ENCODE results near the gene DLG1.
"Not testable (repeated sequence)": the region's sequence is repeated elsewhere in the genome, so short reads cannot be mapped to it uniquely, and the experiment has no call there.

The DLG1 gene

DNA sequence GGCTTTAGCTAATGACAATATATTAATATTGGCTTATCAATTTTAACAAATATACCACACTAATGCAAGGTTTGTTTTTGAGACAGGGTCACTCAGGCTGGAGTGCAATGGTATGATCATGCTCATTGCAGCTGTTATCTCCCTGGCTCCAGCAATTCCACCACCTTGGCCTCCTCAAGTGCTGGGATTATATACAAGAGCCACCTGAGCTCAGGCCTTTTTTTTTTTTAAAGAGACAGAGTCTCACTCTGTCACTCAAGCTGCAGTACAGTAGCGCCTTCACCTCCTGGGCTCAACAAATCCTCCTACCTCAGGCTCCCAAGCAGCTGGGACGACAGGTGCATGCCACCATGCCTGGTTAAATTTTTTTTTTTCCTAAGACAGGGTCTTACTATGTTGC, 11.7 kb downstream of the DLG1 start:
- DNase-seq: no peak

DNA sequence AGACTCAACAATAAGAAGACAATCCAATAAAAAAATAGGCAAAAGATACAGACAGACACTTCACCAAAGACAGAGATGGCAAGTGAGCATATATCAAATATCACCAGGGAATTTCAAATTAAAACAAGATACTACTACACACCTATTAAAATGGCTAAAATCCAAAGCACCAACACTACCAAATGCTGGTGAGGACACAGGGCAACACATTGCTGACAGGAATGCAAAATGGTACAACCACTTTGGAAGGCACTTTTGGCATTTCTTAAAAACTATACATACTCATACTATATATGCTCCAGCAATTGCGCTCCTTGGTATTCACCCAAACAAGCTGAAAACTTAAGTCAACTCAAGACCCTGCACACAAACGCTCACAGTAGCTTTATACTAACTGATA, 12.9 kb downstream of the DLG1 start:
- no peak for DNase-seq

- no peak for DNase-seq
These were observed 15.4 kb downstream of the DLG1 start for GRCh38 chr3:197283045-197283444.

GRCh38 chr3:197281849-197282248, 16.6 kb downstream of the DLG1 start:
- no peak for DNase-seq

- no peak for DNase-seq
These were observed 18.3 kb downstream of the DLG1 start for GRCh38 chr3:197280156-197280555.

- no peak for DNase-seq
These were observed 19.5 kb downstream of the DLG1 start for GRCh38 chr3:197278933-197279332.

DNA sequence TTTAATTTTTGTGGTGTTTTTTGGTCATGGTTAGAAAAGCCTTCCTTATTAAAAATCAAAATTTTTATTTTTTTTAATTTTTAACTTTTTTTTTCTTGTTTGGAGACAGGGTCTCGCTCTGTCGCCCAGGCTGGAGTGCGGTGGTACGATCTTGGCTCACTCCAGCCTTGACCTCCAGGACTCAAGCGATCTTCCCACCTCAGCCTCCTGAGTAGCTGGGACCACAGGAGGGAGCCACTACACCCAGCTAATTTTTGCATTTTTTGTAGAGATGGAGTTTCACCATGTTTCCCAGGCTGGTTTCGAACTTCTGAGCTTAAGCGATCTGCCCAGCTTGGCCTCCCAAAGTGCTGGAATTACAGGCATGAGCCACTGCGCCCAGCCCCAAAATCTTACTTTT, 21.6 kb downstream of the DLG1 start:
- DNase-seq: not testable (repeated sequence)

GRCh38 chr3:197270558-197271317, 27.7 kb downstream of the DLG1 start:
- no peak for DNase-seq

GRCh38 chr3:197269024-197269423, 29.4 kb downstream of the DLG1 start:
- no peak for DNase-seq

- DNase-seq: no peak
These were observed 30.1 kb downstream of the DLG1 start for GRCh38 chr3:197268294-197268693.

- no peak for DNase-seq
These were observed 32.1 kb downstream of the DLG1 start for GRCh38 chr3:197266331-197266730.

GRCh38 chr3:197262709-197263108, 35.7 kb downstream of the DLG1 start:
- no peak for DNase-seq

DNA sequence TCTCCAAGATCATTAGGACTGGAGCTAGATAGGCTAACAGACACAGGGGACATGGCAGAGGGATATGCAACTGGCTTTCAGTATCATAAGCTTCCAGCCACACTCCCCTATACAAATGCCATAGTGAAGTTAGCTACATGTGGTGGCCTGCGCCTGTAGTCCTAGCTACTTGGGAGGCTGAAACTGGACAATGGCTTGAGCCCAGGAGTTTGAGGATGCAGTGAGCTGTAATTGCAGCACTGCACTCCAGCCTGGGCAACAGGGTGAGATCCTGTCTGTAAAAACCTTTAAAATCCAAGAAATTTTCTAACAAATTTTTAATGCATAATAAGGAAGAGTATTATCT, 37.3 kb downstream of the DLG1 start:
- no peak for DNase-seq

GRCh38 chr3:197260491-197261163, 37.8 kb downstream of the DLG1 start:
- DNase-seq: no peak

GRCh38 chr3:197259096-197259495, 39.3 kb downstream of the DLG1 start:
- DNase-seq: no peak

DNA sequence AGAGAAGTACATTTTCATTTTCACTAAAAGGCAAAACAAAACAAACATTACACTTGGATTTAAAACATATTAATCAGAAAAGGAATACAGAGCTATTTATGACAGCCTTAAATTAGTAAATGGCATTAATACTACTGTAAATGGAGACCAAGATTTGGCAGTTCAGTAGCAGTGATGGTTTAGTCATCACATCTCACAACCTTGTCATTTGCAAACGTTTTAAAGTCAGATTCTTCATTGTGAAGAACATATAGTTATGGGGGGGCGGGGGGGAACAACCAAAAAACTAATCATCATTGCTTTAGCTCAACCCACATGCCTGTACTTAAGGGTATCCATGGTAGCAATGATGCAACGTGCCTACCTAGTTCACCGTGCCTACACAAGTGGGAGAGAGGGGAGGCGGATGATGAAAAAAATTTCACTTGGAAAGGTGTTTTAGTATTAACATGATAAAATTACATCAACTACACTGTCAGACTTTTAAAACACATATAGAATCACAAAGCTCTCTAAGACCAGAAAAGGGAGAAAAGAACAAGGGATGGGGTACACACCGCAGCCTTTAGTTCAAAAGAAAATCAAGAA, 40.1 kb downstream of the DLG1 start:
- DNase-seq: no peak

GRCh38 chr3:197257711-197258110, 40.7 kb downstream of the DLG1 start:
- DNase-seq: no peak

DNA sequence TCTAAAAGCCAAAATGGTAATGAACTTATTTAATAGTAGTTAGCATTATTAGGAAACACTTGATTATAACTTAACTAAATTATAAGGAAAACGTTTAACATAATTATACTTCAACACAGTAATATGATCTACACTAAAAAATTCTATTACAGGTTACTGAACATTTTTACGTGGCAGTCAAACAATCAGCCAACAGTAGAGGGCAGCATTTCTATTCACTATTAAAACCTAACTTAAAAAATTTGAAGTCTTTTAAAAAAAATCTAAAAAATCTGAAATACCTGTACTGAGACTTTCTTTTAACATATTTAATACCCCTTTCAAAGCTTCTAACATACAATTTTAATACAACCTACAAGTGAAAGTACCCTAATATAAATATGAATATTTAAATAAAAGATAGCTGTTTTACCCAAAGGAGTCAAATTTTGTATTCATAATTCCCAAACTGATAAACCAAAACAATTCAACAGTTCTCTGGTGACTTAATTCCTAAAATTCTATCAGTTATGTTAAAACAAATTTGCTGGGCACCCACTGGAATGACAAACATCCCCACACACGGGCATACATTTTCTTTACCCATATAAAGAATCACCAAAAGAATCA, 41.5 kb downstream of the DLG1 start:
- DNase-seq: peak; percentile 33

DNA sequence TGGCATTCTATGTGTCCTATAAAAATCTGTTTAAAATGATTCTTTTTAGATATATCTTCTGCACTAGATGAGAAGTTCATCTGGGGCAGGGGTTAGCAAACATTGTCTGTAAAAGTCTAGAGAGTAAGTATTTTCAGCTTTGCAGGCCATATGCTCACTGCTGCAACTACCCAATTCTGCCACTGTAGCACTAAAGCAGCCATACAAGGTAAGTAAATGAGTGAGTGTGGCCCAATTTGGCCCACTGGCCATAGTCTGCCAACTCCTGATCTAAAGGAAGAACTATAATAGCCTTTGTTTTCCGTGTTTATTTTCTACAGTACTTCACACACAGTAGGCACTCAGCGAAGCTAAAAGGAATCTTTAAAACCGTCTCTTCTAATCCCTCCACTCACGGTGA, 42.3 kb downstream of the DLG1 start:
- DNase-seq: no peak

GRCh38 chr3:197253238-197253947, 45.0 kb downstream of the DLG1 start:
- peak; percentile 7 for DNase-seq

DNA sequence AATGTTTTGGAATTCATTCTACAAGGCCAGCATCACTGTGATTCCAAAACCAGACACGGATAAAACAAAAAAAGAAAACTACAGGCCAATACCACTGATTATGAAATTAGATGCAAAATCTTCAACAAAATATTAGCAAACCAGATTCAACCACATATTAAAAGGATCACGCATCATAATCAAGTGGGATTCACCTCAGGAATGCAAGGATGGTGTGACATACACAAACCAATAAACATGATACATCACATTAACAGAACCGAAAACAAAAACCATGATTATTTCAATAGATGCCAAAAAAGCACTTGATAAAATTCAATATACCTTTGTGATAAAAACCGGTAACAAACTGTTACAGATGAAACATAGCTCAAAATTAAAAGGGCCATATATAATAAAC, 48.9 kb downstream of the DLG1 start:
- no peak for DNase-seq

- no peak for DNase-seq
These were observed 50.1 kb downstream of the DLG1 start for GRCh38 chr3:197248341-197248740.

DNA sequence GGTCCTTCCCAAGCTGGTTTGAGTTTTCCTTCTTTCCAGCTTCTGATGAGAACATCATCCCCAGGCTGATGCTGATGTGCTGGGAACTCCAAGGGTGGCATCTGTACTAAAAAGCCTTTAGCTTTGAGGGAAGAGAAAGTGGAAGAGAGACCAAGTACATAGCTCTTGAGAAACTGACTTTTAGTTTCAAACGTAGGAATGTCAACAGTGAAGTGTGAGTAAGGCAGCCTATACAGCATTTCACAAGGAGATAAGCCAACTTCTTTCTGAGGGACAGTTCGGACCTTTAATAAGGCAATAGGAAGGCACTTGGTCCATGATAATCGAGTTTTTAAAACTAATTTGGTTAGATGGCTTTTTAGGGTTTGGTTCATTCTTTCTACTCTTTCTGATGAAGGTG, 53.7 kb downstream of the DLG1 start:
- no peak for DNase-seq

Data from stimulated activated CD4-positive, alpha-beta T cell treated with anti-CD3 and anti-CD28 coated beads, Interleukin-15, amount 100 ng/mL, for 24 hours (primary cell).